ENCODE measurements around the gene CFL1.

CFL1 gene

GRCh38 chr11:65808744-65809341 is 49.1 kb downstream of the CFL1 start:
- DNase-seq (ENCODE audit: low read depth in 4 of 4, low spot score in 1 of 4) = no peak

GRCh38 chr11:65806979-65807378 is 51.0 kb downstream of the CFL1 start:
- DNase-seq (ENCODE audit: low read depth in 4 of 4, low spot score in 1 of 4) = no peak
